Karpas-422 (cell line): Measurements from ENCODE around the gene STKLD1. TPM values are rescaled to one million over a fixed set of nuclear protein-coding genes. Genes with fewer than 3 reads are reported as not detected.

ENCODE experiments used
- DNase-seq: peaks from one replicate; pipeline ENCODE4 v3.0.0-alpha.2; 2015
- H2AFZ ChIP-seq: fragments of 200-600 bp; sonication (generic); 2 replicates; pipeline ENCODE4 v1.6.1; 2014; ENCODE audit warnings: antibody characterized with exemption, low read length, mixed read lengths
- H3K27ac ChIP-seq: fragments of 200-600 bp; sonication (generic); 2 replicates; pipeline ENCODE4 v1.5.1; 2014; ENCODE audit warnings: mild to moderate bottlenecking, low read length, moderate library complexity
- H3K27me3 ChIP-seq: fragments of 200-600 bp; sonication (generic); 2 replicates; pipeline ENCODE4 v1.6.1; 2014; ENCODE audit warnings: low read length, mixed read lengths
- H3K36me3 ChIP-seq: fragments of 200-600 bp; sonication (generic); 2 replicates; pipeline ENCODE4 v1.6.1; 2014; ENCODE audit warnings: low read length, mixed read lengths; ENCODE audit not compliant: insufficient read depth
- H3K4me1 ChIP-seq: fragments of 200-600 bp; sonication (generic); 2 replicates; pipeline ENCODE4 v1.6.1; 2014; ENCODE audit warnings: mild to moderate bottlenecking, low read length, mixed read lengths
- H3K4me2 ChIP-seq: fragments of 200-600 bp; sonication (generic); 2 replicates; pipeline ENCODE4 v1.6.1; 2014; ENCODE audit warnings: low read length, low read depth, mild to moderate bottlenecking; ENCODE audit not compliant: poor library complexity, severe bottlenecking
- H3K4me3 ChIP-seq: fragments of 200-600 bp; sonication (generic); 2 replicates; pipeline ENCODE4 v1.5.1; 2014; ENCODE audit warnings: mild to moderate bottlenecking, antibody characterized with exemption, low read length, mixed read lengths
- H3K79me2 ChIP-seq: fragments of 200-600 bp; sonication (generic); 2 replicates; pipeline ENCODE4 v1.6.1; 2014; ENCODE audit warnings: mild to moderate bottlenecking, low read length, mixed read lengths
- H3K9ac ChIP-seq: fragments of 200-600 bp; sonication (generic); 2 replicates; pipeline ENCODE4 v1.6.0; 2014; ENCODE audit warnings: low read length
- H3K9me2 ChIP-seq: fragments of 200-600 bp; sonication (generic), shearing (Covaris generic); replicated peaks from 2 replicates; pipeline ENCODE4 v1.6.0; 2014; ENCODE audit warnings: mild to moderate bottlenecking, low read length, moderate library complexity; ENCODE audit not compliant: insufficient read depth
- H3K9me3 ChIP-seq: fragments of 300-700, 200-600 bp; sonication (generic); 2 replicates; pipeline ENCODE4 v1.6.1; 2014; ENCODE audit warnings: low read length, mixed read lengths
- H4K20me1 ChIP-seq: fragments of 200-600 bp; sonication (generic); 2 replicates; pipeline ENCODE4 v1.6.1; 2014; ENCODE audit warnings: mild to moderate bottlenecking, antibody characterized with exemption, low read length, low read depth; ENCODE audit not compliant: insufficient read depth
- total RNA-seq: library from RNA; depleted of rRNA; stranded (reverse); fragments of >200 nt; shearing (Covaris generic); gene quantifications from 2 replicates; pipeline ENCODE4 v1.2.3, GENCODE V29; 2014; ENCODE audit warnings: low replicate concordance

STKLD1 gene
- total RNA-seq, 1 experiment from 2014 or later: 0.93 TPM

- H3K4me2 ChIP-seq: no peak overlapping the region
- H4K20me1 ChIP-seq: peaks cover 9% of the 10 kb centered on the region; the same call in 1 of the 2 replicates
- H3K36me3 ChIP-seq: no peaks in the 10 kb centered on the region
- H3K4me1 ChIP-seq: peaks cover 16% of the 10 kb centered on the region
- H3K27me3 ChIP-seq: peaks cover 8% of the 10 kb centered on the region; the same call in 1 of the 2 replicates
- H3K4me3 ChIP-seq: no peak overlapping the region
- no peak overlapping the region for H2AFZ ChIP-seq
- H3K27ac ChIP-seq: no peak overlapping the region
- H3K79me2 ChIP-seq: peaks cover 14% of the 10 kb centered on the region
- no peaks in the 10 kb centered on the region for H3K9me2 ChIP-seq
- no peak for DNase-seq
- H3K9me3 ChIP-seq: peaks cover 4% of the 10 kb centered on the region; the same call in 1 of the 2 replicates
- H3K9ac ChIP-seq: no peak overlapping the region
Measured at GRCh38 chr9:133379153-133380086, 3.3 kb downstream of the STKLD1 start.

DNA sequence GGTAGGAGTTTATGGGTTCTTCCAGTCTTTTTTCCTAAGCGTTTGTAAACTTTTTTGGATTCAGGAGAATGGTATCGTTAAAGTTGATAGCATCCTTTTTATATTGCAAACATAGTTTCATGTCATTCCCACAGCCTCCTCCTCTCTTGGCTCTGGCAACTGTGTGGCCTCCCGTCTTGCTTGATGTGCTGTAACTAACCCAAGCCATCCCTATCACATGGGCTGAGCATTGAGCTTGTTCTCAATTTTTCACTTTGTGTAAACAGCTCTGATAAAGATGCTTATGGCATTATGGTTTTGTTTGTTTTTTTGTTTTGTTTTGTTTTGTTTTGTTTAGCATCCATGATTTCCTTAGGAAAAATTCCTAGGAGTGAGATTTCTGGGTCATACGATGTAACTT is 4.6 kb downstream of the STKLD1 start:
- Histone ChIP-seq H3K4me2 (no peak overlapping the region), H3K27ac (no peak overlapping the region), H4K20me1 (no peaks in the 10 kb centered on the region), H3K9me3 (peaks cover 4% of the 10 kb centered on the region; the same call in 1 of the 2 replicates), H3K36me3 (no peaks in the 10 kb centered on the region), H3K27me3 (peaks cover 8% of the 10 kb centered on the region; the same call in 1 of the 2 replicates), H3K4me1 (peaks cover 11% of the 10 kb centered on the region), H3K9me2 (no peaks in the 10 kb centered on the region), H3K4me3 (no peak overlapping the region), H2AFZ (no peak overlapping the region), H3K9ac (no peak overlapping the region), H3K79me2 (peaks cover under 1% of the 10 kb centered on the region; the same call in 1 of the 2 replicates)
- no peak for DNase-seq

GRCh38 chr9:133382507-133383141 is 6.5 kb downstream of the STKLD1 start:
- Histone ChIP-seq H3K4me3 (no peak overlapping the region), H3K4me2 (no peak overlapping the region), H3K79me2 (no peaks in the 10 kb centered on the region), H3K27me3 (peaks cover 8% of the 10 kb centered on the region; the same call in 1 of the 2 replicates), H3K36me3 (no peaks in the 10 kb centered on the region), H3K9ac (no peak overlapping the region), H3K4me1 (peaks cover 6% of the 10 kb centered on the region), H2AFZ (no peak overlapping the region), H3K27ac (no peak overlapping the region), H4K20me1 (no peaks in the 10 kb centered on the region), H3K9me3 (peaks cover 4% of the 10 kb centered on the region; the same call in 1 of the 2 replicates), H3K9me2 (no peaks in the 10 kb centered on the region)
- no peak for DNase-seq

DNA sequence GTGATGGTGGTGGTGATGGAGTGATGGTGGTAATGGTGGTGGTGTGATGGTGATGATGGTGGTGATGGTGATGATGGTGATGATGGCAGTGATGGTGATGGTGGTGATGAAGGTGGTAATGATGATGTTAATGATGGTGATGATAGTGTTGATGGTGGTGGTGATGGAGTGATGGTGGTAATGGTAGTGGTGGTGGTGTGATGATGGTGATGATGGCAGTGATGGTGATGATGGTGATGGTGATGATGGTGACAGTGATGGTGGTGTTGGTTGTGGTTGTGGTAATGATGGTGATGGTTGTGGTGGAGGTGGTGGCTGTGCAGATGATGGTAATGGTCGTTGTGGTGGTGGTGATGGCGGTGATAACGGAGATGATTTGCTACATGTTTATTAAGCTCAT is 7.3 kb downstream of the STKLD1 start:
- H3K27me3 ChIP-seq: peaks cover 2% of the 10 kb centered on the region; the same call in 1 of the 2 replicates
- no peaks in the 10 kb centered on the region for H3K36me3 ChIP-seq
- H3K4me3 ChIP-seq: no peak overlapping the region
- H3K79me2 ChIP-seq: no peaks in the 10 kb centered on the region
- DNase-seq: no peak
- no peak overlapping the region for H3K9ac ChIP-seq
- no peak overlapping the region for H3K27ac ChIP-seq
- no peaks in the 10 kb centered on the region for H4K20me1 ChIP-seq
- no peak overlapping the region for H3K4me2 ChIP-seq
- no peaks in the 10 kb centered on the region for H3K9me2 ChIP-seq
- no peak overlapping the region for H2AFZ ChIP-seq
- H3K4me1 ChIP-seq: no peaks in the 10 kb centered on the region
- H3K9me3 ChIP-seq: peaks cover 4% of the 10 kb centered on the region; the same call in 1 of the 2 replicates

- H3K4me1 ChIP-seq: no peaks in the 10 kb centered on the region
- no peak overlapping the region for H3K27ac ChIP-seq
- no peaks in the 10 kb centered on the region for H3K9me2 ChIP-seq
- no peak overlapping the region for H2AFZ ChIP-seq
- H3K36me3 ChIP-seq: no peaks in the 10 kb centered on the region
- H3K79me2 ChIP-seq: no peaks in the 10 kb centered on the region
- no peak overlapping the region for H3K4me2 ChIP-seq
- peaks cover 4% of the 10 kb centered on the region; the same call in 1 of the 2 replicates for H3K9me3 ChIP-seq
- DNase-seq: no peak
- H4K20me1 ChIP-seq: no peaks in the 10 kb centered on the region
- H3K9ac ChIP-seq: no peak overlapping the region
- H3K4me3 ChIP-seq: no peak overlapping the region
- no peaks in the 10 kb centered on the region for H3K27me3 ChIP-seq
Measured at GRCh38 chr9:133384736-133385321, 8.7 kb downstream of the STKLD1 start.

DNA sequence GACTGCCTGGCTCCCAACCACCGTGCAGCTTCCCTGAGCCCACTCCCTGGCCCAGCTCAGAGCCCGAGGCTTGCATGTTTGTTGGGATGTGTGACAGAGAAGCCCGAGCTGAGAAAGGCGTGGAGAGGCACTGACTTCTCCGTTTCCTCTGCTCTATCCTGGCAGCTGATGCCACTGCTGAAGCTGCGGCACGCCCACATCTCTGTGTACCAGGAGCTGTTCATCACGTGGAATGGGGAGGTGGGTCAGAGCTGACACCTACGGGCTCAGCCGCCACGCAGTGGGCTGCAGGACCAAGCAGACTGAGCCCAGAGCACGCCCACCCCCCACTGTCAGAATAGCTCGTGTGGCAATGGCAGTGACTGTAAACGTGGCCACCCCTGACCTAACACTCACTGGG is 9.3 kb downstream of the STKLD1 start:
- H3K9me3 ChIP-seq: peaks cover 4% of the 10 kb centered on the region; the same call in 1 of the 2 replicates
- no peaks in the 10 kb centered on the region for H3K79me2 ChIP-seq
- no peaks in the 10 kb centered on the region for H3K9me2 ChIP-seq
- H3K27me3 ChIP-seq: no peaks in the 10 kb centered on the region
- no peak overlapping the region for H2AFZ ChIP-seq
- H3K36me3 ChIP-seq: no peaks in the 10 kb centered on the region
- no peak overlapping the region for H3K9ac ChIP-seq
- H3K4me2 ChIP-seq: no peak overlapping the region
- DNase-seq: no peak
- H3K4me1 ChIP-seq: no peaks in the 10 kb centered on the region
- no peaks in the 10 kb centered on the region for H4K20me1 ChIP-seq
- H3K27ac ChIP-seq: no peak overlapping the region
- H3K4me3 ChIP-seq: no peak overlapping the region

DNA sequence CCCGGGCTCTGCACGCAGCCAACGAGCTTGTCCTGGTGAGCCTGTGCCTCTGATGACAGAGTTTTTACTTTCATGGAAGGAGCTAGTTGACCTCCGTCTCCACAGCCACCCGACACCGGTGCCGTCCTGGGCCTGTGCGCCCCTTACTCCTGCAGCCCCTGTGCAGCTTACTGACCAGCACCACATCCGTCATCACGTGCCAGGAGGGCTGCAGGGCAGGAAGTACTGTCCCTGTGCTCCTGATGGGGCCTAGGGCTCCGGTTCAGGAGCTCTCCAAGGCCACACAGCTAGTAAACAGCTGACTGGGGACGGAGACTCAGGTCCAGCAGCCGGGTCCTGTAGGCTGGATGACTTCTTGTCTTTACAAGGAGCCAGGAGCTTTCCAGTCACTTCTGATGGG is 10.2 kb downstream of the STKLD1 start:
- DNase-seq: no peak
- Histone ChIP-seq H2AFZ (no peak overlapping the region), H3K4me3 (no peak overlapping the region), H3K9me2 (no peaks in the 10 kb centered on the region), H3K4me1 (no peaks in the 10 kb centered on the region), H3K4me2 (no peak overlapping the region), H3K27ac (no peak overlapping the region), H3K27me3 (no peaks in the 10 kb centered on the region), H3K9ac (no peak overlapping the region), H3K79me2 (no peaks in the 10 kb centered on the region), H4K20me1 (no peaks in the 10 kb centered on the region), H3K36me3 (no peaks in the 10 kb centered on the region), H3K9me3 (peaks cover 4% of the 10 kb centered on the region; the same call in 1 of the 2 replicates)

GRCh38 chr9:133387680-133388079 is 11.5 kb downstream of the STKLD1 start:
- Histone ChIP-seq H3K27me3 (no peaks in the 10 kb centered on the region), H4K20me1 (no peaks in the 10 kb centered on the region), H3K27ac (no peak overlapping the region), H3K4me3 (no peak overlapping the region), H2AFZ (no peak overlapping the region), H3K9me3 (peaks cover 3% of the 10 kb centered on the region; the same call in 1 of the 2 replicates), H3K4me2 (no peak overlapping the region), H3K9ac (no peak overlapping the region), H3K36me3 (no peaks in the 10 kb centered on the region), H3K9me2 (no peaks in the 10 kb centered on the region), H3K4me1 (no peaks in the 10 kb centered on the region), H3K79me2 (no peaks in the 10 kb centered on the region)
- no peak for DNase-seq
